Right lobe of liver (tissue), 4 donors: ENCODE measurements around the gene LARP4B.

Source experiments
- POLR2A ChIP-seq: fragments of 450-650 bp; IDR thresholded peaks from one replicate; pipeline ENCODE4 v1.6.1; 2017; ENCODE audit warnings: antibody characterized with exemption, mild to moderate bottlenecking
- TF ChIP-seq, protein P1 (sequence below), 4 donors: fragments of 200-600 bp in 3 of 4; fragments of 450-650 bp in 1 of 4; IDR thresholded peaks; one replicate each; pipeline versions ENCODE4 v1.5.1 to v1.8.0; 2016 to 2022; ENCODE audit warnings: antibody characterized with exemption in 4 of 4, mild to moderate bottlenecking in 2 of 4
- donor health status: DM: no; HTN: no; CAD: no.
- donor health status: DM: no; HTN: no; CAD: no.
- donor health status: DM: no; HTN: yes; CAD: no.

DNA sequence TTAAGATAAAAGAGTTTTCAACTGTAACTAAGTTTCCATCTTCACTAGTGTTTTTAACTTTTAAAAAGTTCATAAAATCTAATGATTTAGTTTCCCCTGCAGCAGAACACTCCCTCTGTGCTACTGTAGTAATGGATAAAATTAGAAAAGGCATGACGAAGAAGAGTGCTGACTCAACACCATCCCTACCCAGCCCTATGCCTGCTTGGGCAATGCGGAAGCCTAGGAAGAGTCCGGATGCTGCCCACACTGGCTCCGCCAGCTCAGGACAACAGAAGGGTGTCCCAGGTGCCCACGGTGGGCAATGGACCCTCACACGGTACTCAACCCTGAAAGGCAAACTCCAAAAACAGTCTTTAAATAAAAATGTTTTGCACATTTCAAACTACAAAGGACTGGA lies 118.2 kb downstream of the LARP4B start:
- TF ChIP-seq, protein P1, sequence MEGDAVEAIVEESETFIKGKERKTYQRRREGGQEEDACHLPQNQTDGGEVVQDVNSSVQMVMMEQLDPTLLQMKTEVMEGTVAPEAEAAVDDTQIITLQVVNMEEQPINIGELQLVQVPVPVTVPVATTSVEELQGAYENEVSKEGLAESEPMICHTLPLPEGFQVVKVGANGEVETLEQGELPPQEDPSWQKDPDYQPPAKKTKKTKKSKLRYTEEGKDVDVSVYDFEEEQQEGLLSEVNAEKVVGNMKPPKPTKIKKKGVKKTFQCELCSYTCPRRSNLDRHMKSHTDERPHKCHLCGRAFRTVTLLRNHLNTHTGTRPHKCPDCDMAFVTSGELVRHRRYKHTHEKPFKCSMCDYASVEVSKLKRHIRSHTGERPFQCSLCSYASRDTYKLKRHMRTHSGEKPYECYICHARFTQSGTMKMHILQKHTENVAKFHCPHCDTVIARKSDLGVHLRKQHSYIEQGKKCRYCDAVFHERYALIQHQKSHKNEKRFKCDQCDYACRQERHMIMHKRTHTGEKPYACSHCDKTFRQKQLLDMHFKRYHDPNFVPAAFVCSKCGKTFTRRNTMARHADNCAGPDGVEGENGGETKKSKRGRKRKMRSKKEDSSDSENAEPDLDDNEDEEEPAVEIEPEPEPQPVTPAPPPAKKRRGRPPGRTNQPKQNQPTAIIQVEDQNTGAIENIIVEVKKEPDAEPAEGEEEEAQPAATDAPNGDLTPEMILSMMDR (IDR thresholded peaks at IDR 0.05), result no peak
- TF ChIP-seq POLR2A, result no peak
